ENCODE data around the gene TTLL13.
"Not testable (repeated sequence)": the region's sequence is repeated elsewhere in the genome, so short reads cannot be mapped to it uniquely, and the experiment has no call there.

TTLL13 gene

GRCh38 chr15:90239371-90239770, 10.0 kb upstream of the TTLL13 start:
- DNase-seq (ENCODE audit: low spot score), result no peak

GRCh38 chr15:90240856-90241255, 8.5 kb upstream of the TTLL13 start:
- no peak for DNase-seq (ENCODE audit: low spot score)

- DNase-seq (ENCODE audit: low spot score), result no peak
Measured at GRCh38 chr15:90241343-90242192, 7.8 kb upstream of the TTLL13 start.

GRCh38 chr15:90243943-90244639, 5.3 kb upstream of the TTLL13 start:
- no peak for DNase-seq (ENCODE audit: low spot score)

- DNase-seq (ENCODE audit: low spot score), result no peak
Measured at GRCh38 chr15:90248789-90249202, 560 bp upstream of the TTLL13 start.

GRCh38 chr15:90257776-90258175, 8.4 kb downstream of the TTLL13 start:
- no peak for DNase-seq (ENCODE audit: low spot score)

- peak; percentile 77 for DNase-seq (ENCODE audit: low spot score)
Measured at GRCh38 chr15:90259524-90259923, 10.2 kb downstream of the TTLL13 start.

- not testable (repeated sequence) for DNase-seq (ENCODE audit: low spot score)
Measured at GRCh38 chr15:90260731-90261130, 11.4 kb downstream of the TTLL13 start.

GRCh38 chr15:90261811-90262210, 12.5 kb downstream of the TTLL13 start:
- no peak for DNase-seq (ENCODE audit: low spot score)

GRCh38 chr15:90262426-90262825, 13.1 kb downstream of the TTLL13 start:
- DNase-seq (ENCODE audit: low spot score), result no peak

- peak; percentile 58 for DNase-seq (ENCODE audit: low spot score)
Measured at GRCh38 chr15:90264671-90265070, 15.3 kb downstream of the TTLL13 start.

GRCh38 chr15:90265271-90266060, 16.1 kb downstream of the TTLL13 start, which contains the start of gene NGRN:
Gene NGRN (plus strand): TSS chr15:90265672. CDS start chr15:90265713, 41 bp downstream.
- peak; percentile 94 for DNase-seq (ENCODE audit: low spot score)

GRCh38 chr15:90266061-90266431, 16.7 kb downstream of the TTLL13 start:
- peak; percentile 63 for DNase-seq (ENCODE audit: low spot score)

GRCh38 chr15:90266485-90266884, 17.1 kb downstream of the TTLL13 start:
- peak; percentile 24 for DNase-seq (ENCODE audit: low spot score)

- no peak for DNase-seq (ENCODE audit: low spot score)
Measured at GRCh38 chr15:90268415-90268814, 19.1 kb downstream of the TTLL13 start.

- DNase-seq (ENCODE audit: low spot score), result no peak
Measured at GRCh38 chr15:90270502-90271150, 21.3 kb downstream of the TTLL13 start.

GRCh38 chr15:90271459-90272166, 22.3 kb downstream of the TTLL13 start:
- DNase-seq (ENCODE audit: low spot score), result no peak

- DNase-seq (ENCODE audit: low spot score), result not testable (repeated sequence)
Measured at GRCh38 chr15:90278467-90278866, 29.1 kb downstream of the TTLL13 start.

- not testable (repeated sequence) for DNase-seq (ENCODE audit: low spot score)
Measured at GRCh38 chr15:90280743-90281142, 31.4 kb downstream of the TTLL13 start.

GRCh38 chr15:90281637-90282036, 32.3 kb downstream of the TTLL13 start:
- DNase-seq (ENCODE audit: low spot score), result not testable (repeated sequence)

GRCh38 chr15:90286678-90287077, 37.3 kb downstream of the TTLL13 start:
- DNase-seq (ENCODE audit: low spot score), result no peak

Measured in activated CD4-positive, alpha-beta T cell treated with anti-CD3 and anti-CD28 coated beads, Interleukin-2, Interleukin-4, amounts not matched to agents 100 ng/mL and 50 ng/mL, durations not matched to agents 16 hours and 8 hours (primary cell).